DND-41 (cell line): ENCODE measurements around the gene LEMD1.
"Not testable (repeated sequence)": the region's sequence is repeated elsewhere in the genome, so short reads cannot be mapped to it uniquely, and the experiment has no call there.

ENCODE experiments used
- ATAC-seq: fragments of 200-7000 bp; cut with Tn5 transposase; 3 replicates; pipeline ENCODE4 v1.9.1; 2021; ENCODE audit warnings: low read depth; ENCODE audit not compliant: insufficient read depth
- DNase-seq: peaks from one replicate; pipeline ENCODE4 v3.0.0-alpha.2; 2020
- H2AFZ ChIP-seq: 2 replicates; pipeline ENCODE4 v1.6.0; 2012; ENCODE audit warnings: low read depth, low read length
- H3K27ac ChIP-seq: 2 replicates; pipeline ENCODE4 v1.5.1; 2012; ENCODE audit warnings: low read length, inconsistent platforms
- H3K27me3 ChIP-seq: fragments of 200-600 bp; sonication (generic); 2 replicates; pipeline ENCODE4 v1.6.0; 2012; ENCODE audit warnings: low read length, mild to moderate bottlenecking, inconsistent platforms; ENCODE audit not compliant: insufficient read depth, poor library complexity
- H3K36me3 ChIP-seq: 2 replicates; pipeline ENCODE4 v1.5.1; 2012; ENCODE audit warnings: low read length, inconsistent platforms; ENCODE audit not compliant: insufficient read depth
- H3K4me1 ChIP-seq: 2 replicates; pipeline ENCODE4 v1.5.1; 2012; ENCODE audit warnings: mild to moderate bottlenecking, low read length; ENCODE audit not compliant: insufficient read depth
- H3K4me2 ChIP-seq: 2 replicates; pipeline ENCODE4 v1.6.0; 2012; ENCODE audit warnings: mild to moderate bottlenecking, moderate library complexity, low read length, inconsistent platforms; ENCODE audit not compliant: insufficient read depth
- H3K4me3 ChIP-seq, 2 experiments: fragments of 200-600 bp in 1 of 2; shearing (Covaris generic) in 1 of 2; 2 replicates each; pipeline ENCODE4 v1.5.1; 2012 to 2016; ENCODE audit warnings: inconsistent platforms in 2 of 2, low read length in 2 of 2, mild to moderate bottlenecking in 2 of 2, low read depth in 1 of 2, moderate library complexity in 1 of 2
- H3K79me2 ChIP-seq: 2 replicates; pipeline ENCODE4 v1.6.0; 2012; ENCODE audit warnings: low read length, inconsistent platforms; ENCODE audit not compliant: insufficient read depth
- H3K9ac ChIP-seq: 2 replicates; pipeline ENCODE4 v1.6.0; 2012; ENCODE audit warnings: low read depth, mild to moderate bottlenecking, inconsistent platforms, low read length, moderate library complexity
- H3K9me3 ChIP-seq: 2 replicates; pipeline ENCODE4 v1.5.1; 2012; ENCODE audit warnings: low read length, moderate library complexity, mild to moderate bottlenecking, inconsistent platforms; ENCODE audit not compliant: insufficient read depth, severe bottlenecking
- H4K20me1 ChIP-seq: 2 replicates; pipeline ENCODE4 v1.6.0; 2012; ENCODE audit warnings: low read length; ENCODE audit not compliant: insufficient read depth
- EZH2 ChIP-seq: IDR thresholded peaks from 3 replicates; pipeline ENCODE4 v1.6.1; 2012; ENCODE audit warnings: borderline replicate concordance, low read depth, mild to moderate bottlenecking, moderate library complexity, low read length, inconsistent platforms; ENCODE audit not compliant: severe bottlenecking
- TF ChIP-seq, protein P1 (sequence below): IDR thresholded peaks from 2 replicates; pipeline ENCODE4 v1.5.1; 2012; ENCODE audit warnings: borderline replicate concordance, low read length, moderate library complexity, mild to moderate bottlenecking; ENCODE audit not compliant: poor library complexity, severe bottlenecking; ENCODE audit errors: extremely low read depth

Gene LEMD1

GRCh38 chr1:205436776-205437410 is 15.0 kb upstream of the LEMD1 start:
- Histone ChIP-seq H3K4me1 (no peaks in the 10 kb centered on the region), H3K9ac (no peak overlapping the region), H3K4me2 (no peak overlapping the region), H3K27ac (no peak overlapping the region), H3K79me2 (no peaks in the 10 kb centered on the region), H3K36me3 (no peaks in the 10 kb centered on the region), H3K4me3 (no peak overlapping the region), H4K20me1 (peaks cover 5% of the 10 kb centered on the region), H3K27me3 (peaks cover 14% of the 10 kb centered on the region), H3K9me3 (no peaks in the 10 kb centered on the region), H2AFZ (no peak overlapping the region)
- ATAC-seq (no peak), DNase-seq (no peak)
- TF ChIP-seq EZH2: no peak
- TF ChIP-seq, protein P1, sequence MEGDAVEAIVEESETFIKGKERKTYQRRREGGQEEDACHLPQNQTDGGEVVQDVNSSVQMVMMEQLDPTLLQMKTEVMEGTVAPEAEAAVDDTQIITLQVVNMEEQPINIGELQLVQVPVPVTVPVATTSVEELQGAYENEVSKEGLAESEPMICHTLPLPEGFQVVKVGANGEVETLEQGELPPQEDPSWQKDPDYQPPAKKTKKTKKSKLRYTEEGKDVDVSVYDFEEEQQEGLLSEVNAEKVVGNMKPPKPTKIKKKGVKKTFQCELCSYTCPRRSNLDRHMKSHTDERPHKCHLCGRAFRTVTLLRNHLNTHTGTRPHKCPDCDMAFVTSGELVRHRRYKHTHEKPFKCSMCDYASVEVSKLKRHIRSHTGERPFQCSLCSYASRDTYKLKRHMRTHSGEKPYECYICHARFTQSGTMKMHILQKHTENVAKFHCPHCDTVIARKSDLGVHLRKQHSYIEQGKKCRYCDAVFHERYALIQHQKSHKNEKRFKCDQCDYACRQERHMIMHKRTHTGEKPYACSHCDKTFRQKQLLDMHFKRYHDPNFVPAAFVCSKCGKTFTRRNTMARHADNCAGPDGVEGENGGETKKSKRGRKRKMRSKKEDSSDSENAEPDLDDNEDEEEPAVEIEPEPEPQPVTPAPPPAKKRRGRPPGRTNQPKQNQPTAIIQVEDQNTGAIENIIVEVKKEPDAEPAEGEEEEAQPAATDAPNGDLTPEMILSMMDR: no peak

DNA sequence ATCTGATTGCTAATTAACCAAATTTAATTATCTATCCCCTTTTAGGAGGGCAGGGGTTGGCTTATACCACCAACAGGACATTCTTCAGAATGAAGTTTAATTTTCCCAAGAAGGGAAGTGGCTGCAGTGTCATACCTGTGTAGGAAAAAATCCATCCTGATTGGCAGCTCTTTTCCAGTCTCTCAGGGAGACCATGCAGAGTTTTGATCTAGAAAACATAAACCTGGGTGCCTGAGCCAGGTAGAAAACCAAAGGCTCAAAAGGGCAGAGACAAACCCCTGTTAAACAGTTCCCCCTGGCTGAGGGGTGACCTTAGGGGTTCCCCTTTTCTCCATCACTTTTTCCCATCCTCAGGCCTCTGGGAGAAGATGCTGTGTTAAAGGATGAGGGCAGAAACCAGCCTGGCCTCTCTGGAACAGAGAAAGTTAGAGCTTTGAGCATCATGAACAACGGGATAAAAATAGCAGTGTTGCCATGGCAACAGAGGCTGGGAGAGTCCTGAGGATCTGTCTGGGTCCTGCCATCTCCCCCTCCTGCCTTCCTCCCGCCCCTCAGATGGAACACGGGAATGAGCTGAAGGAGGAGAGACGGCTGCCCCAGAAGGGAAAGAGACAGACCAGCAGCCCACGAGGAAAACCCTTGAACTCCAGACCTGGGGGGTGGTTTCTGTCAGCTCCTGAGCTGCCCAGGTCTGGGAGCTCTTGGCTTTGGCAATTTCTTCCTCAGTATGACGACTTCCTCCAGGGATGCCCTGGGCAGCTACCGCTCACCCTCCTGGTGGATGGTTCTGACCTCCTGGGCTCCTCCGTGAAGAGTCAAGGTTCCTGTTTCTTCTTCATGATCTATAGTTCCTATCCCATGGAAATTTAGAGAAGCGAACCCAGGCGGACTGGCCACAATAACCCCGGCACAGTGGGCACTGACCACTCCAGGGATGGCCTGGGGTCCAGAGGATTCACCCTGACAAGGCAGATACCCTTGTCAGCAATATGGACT is 14.0 kb upstream of the LEMD1 start:
- Histone ChIP-seq H4K20me1 (peaks cover 5% of the 10 kb centered on the region), H3K79me2 (no peaks in the 10 kb centered on the region), H3K4me3 (no peak overlapping the region), H3K27me3 (peaks cover 14% of the 10 kb centered on the region), H2AFZ (no peak overlapping the region), H3K9me3 (no peaks in the 10 kb centered on the region), H3K4me2 (no peak overlapping the region), H3K9ac (no peak overlapping the region), H3K4me1 (no peaks in the 10 kb centered on the region), H3K36me3 (no peaks in the 10 kb centered on the region), H3K27ac (no peak overlapping the region)
- DNase-seq (no peak), ATAC-seq (no peak)
- TF ChIP-seq, protein P1: no peak
- no peak for TF ChIP-seq EZH2

DNA sequence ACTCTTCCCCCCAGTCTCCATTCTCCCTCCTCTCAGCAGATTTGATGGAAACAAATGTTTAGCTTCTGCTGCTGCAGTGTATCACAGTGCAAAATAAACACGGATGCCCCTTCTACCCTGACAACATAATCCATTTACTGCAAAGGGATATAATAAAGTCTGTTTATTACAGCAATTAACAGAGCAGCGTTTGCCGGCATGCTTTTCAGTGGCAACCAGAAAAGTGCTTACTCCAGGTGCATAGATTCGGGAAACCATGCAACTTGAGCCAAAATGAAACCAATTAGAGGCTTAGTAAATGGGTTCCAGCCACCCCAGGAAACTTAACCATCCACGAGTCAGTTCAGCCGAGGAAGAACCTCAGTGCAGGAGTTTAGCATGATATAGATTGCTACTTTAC is 12.9 kb upstream of the LEMD1 start:
- peaks cover 19% of the 10 kb centered on the region for H3K27me3 ChIP-seq
- ATAC-seq: no peak
- H4K20me1 ChIP-seq: peaks cover 2% of the 10 kb centered on the region
- H3K36me3 ChIP-seq: no peaks in the 10 kb centered on the region
- H2AFZ ChIP-seq: no peak overlapping the region
- no peak overlapping the region for H3K4me3 ChIP-seq
- H3K4me1 ChIP-seq: no peaks in the 10 kb centered on the region
- DNase-seq: no peak
- no peak overlapping the region for H3K4me2 ChIP-seq
- no peak overlapping the region for H3K9ac ChIP-seq
- TF ChIP-seq EZH2: no peak
- TF ChIP-seq, protein P1: no peak
- no peak overlapping the region for H3K27ac ChIP-seq
- H3K79me2 ChIP-seq: no peaks in the 10 kb centered on the region
- no peaks in the 10 kb centered on the region for H3K9me3 ChIP-seq

GRCh38 chr1:205432692-205433091 is 10.8 kb upstream of the LEMD1 start:
- H3K27ac ChIP-seq, H4K20me1 ChIP-seq, H3K36me3 ChIP-seq, H3K4me3 ChIP-seq, DNase-seq, H2AFZ ChIP-seq, H3K9ac ChIP-seq, H3K4me1 ChIP-seq, ATAC-seq, H3K4me2 ChIP-seq, H3K9me3 ChIP-seq, H3K79me2 ChIP-seq: not testable (repeated sequence)
- H3K27me3 ChIP-seq: peaks cover 19% of the 10 kb centered on the region
